HG03175 (cell line): ENCODE results near the gene EI24.

Experiments
- ATAC-seq: cut with Tn5 transposase; IDR thresholded peaks from one replicate; pipeline ENCODE4 v1.9.1; 2021; ENCODE audit warnings: mild to moderate bottlenecking, moderate library complexity; ENCODE audit not compliant: unreplicated experiment

The EI24 gene

GRCh38 chr11:125626288-125626950 lies 57.1 kb downstream of the EI24 start:
- ATAC-seq: peak; percentile 37

- ATAC-seq: no peak
Observed at GRCh38 chr11:125627236-125627910, 58.1 kb downstream of the EI24 start.
